IMR-90 (cell line): ENCODE measurements around the gene KLF13.

Experiments used
- MAFK ChIP-seq: IDR thresholded peaks from 2 replicates; pipeline ENCODE4 v1.6.1; 2012; ENCODE audit warnings: low read depth, low read length, improper control_type of control experiment
- NFE2L2 ChIP-seq: fragments of 150-350 bp; IDR thresholded peaks from 2 replicates; pipeline ENCODE4 v1.6.1; 2016; ENCODE audit warnings: low read depth, mild to moderate bottlenecking, low read length
- POLR2A ChIP-seq: IDR thresholded peaks from 2 replicates; pipeline ENCODE4 v1.6.1; 2012; ENCODE audit warnings: mild to moderate bottlenecking, low read depth, low read length
- RAD21 ChIP-seq: IDR thresholded peaks from 2 replicates; pipeline ENCODE4 v1.6.1; 2012; ENCODE audit warnings: low read length, improper control_type of control experiment
- TF ChIP-seq, protein P1 (sequence below): conservative IDR thresholded peaks from 2 replicates; pipeline ENCODE4 v1.5.1; 2012; ENCODE audit warnings: mild to moderate bottlenecking, low read depth, low read length, improper control_type of control experiment

DNA sequence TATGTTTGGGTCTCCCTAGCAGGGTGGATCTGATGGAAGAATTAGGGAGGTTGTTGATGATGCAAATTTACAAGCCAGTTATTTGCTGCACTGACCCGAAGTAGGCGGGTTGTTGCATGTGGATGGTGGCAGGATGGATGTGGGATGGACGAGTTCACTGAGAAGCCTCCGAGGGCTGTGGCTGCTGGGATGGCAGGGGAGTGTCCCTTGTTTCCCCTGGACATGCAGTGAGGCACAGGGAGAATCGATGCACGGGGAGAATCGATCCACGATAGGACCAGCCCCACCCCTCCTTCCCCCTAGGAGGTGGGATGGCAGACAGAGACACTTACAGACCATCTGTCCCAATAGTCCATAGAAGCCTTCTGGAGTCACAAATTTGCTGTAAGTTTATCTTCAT, 31.0 kb upstream of the KLF13 start:
- TF ChIP-seq NFE2L2 (no peak), POLR2A (no peak), RAD21 (no peak), MAFK (no peak)
- TF ChIP-seq, protein P1, sequence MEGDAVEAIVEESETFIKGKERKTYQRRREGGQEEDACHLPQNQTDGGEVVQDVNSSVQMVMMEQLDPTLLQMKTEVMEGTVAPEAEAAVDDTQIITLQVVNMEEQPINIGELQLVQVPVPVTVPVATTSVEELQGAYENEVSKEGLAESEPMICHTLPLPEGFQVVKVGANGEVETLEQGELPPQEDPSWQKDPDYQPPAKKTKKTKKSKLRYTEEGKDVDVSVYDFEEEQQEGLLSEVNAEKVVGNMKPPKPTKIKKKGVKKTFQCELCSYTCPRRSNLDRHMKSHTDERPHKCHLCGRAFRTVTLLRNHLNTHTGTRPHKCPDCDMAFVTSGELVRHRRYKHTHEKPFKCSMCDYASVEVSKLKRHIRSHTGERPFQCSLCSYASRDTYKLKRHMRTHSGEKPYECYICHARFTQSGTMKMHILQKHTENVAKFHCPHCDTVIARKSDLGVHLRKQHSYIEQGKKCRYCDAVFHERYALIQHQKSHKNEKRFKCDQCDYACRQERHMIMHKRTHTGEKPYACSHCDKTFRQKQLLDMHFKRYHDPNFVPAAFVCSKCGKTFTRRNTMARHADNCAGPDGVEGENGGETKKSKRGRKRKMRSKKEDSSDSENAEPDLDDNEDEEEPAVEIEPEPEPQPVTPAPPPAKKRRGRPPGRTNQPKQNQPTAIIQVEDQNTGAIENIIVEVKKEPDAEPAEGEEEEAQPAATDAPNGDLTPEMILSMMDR = no peak
